SH-SY5Y (cell line): ENCODE results near the gene MAPKAPK3.

Source experiments
- GATA2 ChIP-seq: IDR thresholded peaks from 2 replicates; pipeline ENCODE4 v1.6.1; 2011; ENCODE audit warnings: mild to moderate bottlenecking, low read depth, low read length
- GATA3 ChIP-seq: IDR thresholded peaks from 2 replicates; pipeline ENCODE4 v1.6.1; 2011; ENCODE audit warnings: low read depth, mild to moderate bottlenecking, low read length, moderate library complexity

DNA sequence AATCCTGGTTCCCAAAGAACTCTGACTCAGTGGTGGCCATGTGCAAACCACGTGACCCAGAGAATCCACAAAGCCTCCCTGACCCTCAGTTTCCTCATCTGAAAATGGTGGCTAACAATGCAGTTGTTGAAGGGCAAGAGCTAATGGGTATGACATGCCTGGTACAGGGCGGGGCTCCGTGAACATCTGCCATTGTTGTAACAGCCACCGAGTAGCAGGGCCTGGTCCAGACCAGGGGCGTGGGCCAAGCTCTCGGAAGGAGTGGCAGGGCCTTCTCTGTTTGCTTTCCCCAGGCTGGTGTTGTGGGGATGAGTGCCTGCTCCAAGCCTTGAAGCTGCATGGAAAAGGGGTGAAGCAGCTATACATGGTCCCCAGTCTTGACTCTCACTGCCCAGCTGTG lies 13.4 kb downstream of the MAPKAPK3 start:
- TF ChIP-seq GATA3 (no peak), GATA2 (no peak)
